AG10803 (cell line): Measurements from ENCODE around the gene CAGE1.

Experiments used
- DNase-seq: peaks from one replicate; pipeline ENCODE4 v3.0.0; 2010; ENCODE audit warnings: low read depth
- H3K4me3 ChIP-seq: 2 replicates; pipeline ENCODE4 v1.5.1; 2011; ENCODE audit warnings: mild to moderate bottlenecking, low read length, control low read depth
- TF ChIP-seq, protein P1 (sequence below): conservative IDR thresholded peaks from 2 replicates; pipeline ENCODE4 v1.5.1; 2011; ENCODE audit warnings: mild to moderate bottlenecking, low read length, control low read depth, inconsistent platforms

CAGE1 gene

DNA sequence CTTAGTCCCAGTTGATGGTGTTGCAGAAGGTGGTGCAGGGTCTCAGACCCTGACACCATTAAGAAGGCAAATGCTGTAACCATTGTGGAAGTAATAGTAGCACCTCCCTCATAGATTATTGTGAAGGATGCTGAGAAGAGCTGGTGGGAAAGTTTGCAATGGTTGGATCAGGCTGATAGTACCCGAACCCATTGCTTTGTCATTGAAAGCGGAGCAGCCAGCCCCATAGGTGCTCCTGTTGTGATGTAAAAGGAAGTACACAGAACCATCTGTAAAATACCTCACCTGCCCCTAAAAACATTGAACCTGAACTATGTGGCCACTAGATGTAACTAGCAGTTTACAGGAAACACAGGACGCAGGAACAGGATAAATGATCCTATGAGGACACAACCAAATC, 31.5 kb upstream of the CAGE1 start:
- TF ChIP-seq, protein P1, sequence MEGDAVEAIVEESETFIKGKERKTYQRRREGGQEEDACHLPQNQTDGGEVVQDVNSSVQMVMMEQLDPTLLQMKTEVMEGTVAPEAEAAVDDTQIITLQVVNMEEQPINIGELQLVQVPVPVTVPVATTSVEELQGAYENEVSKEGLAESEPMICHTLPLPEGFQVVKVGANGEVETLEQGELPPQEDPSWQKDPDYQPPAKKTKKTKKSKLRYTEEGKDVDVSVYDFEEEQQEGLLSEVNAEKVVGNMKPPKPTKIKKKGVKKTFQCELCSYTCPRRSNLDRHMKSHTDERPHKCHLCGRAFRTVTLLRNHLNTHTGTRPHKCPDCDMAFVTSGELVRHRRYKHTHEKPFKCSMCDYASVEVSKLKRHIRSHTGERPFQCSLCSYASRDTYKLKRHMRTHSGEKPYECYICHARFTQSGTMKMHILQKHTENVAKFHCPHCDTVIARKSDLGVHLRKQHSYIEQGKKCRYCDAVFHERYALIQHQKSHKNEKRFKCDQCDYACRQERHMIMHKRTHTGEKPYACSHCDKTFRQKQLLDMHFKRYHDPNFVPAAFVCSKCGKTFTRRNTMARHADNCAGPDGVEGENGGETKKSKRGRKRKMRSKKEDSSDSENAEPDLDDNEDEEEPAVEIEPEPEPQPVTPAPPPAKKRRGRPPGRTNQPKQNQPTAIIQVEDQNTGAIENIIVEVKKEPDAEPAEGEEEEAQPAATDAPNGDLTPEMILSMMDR = no peak
- no peak overlapping the region for H3K4me3 ChIP-seq
- no peak for DNase-seq

DNA sequence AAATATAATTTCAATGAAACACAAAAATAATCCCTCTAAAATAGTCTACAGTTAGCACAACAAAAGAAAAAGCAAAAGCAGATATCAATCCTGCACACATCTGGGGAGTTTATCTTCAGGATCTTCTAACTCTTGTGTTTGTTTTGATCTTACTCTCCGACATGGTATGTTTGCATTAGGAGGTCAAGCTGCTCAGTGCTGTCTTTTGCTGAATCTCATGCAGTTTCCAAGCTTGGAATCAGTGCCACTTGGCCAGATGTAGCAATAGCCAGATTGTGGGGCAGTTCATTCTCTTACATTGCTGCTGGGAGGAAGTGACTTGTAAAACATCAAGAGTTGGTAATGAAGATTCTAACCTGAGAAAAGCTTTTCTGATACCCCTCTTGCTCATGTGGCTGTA, 29.5 kb upstream of the CAGE1 start:
- TF ChIP-seq, protein P1 = no peak
- no peak overlapping the region for H3K4me3 ChIP-seq
- peak; percentile 30 for DNase-seq

DNA sequence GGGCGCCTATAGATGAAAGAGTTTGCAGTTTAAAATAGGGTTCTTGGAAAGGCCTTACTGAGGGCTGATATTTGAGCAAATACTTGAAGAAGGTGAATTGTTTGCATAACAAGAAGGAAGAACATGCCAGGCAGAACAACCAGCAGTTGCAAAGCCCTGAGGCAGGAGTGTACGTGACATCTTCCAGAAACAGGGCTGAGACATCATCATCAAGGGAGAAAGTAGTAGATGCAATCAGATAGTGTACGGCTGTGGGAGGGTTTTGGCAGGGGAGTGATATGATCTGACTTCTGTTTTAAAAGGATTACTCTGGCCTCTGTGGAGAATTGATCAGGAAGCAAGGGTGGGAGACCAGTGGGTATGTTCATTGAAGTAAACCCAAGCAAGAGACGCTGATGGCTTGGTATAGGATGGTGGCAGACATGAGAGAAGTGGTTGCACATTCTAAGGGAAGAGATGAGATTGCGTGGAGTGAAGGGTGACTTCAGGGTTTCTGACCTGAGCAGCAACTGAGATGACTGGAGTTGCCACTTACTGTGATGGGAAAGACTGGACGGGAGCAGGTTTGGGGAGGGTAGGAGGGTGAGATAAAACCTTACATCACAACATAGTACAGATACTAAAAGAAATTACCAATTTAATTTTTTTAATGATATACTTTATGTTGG, 28.8 kb upstream of the CAGE1 start:
- no peak for DNase-seq
- H3K4me3 ChIP-seq = no peak overlapping the region
- TF ChIP-seq, protein P1 = no peak

DNA sequence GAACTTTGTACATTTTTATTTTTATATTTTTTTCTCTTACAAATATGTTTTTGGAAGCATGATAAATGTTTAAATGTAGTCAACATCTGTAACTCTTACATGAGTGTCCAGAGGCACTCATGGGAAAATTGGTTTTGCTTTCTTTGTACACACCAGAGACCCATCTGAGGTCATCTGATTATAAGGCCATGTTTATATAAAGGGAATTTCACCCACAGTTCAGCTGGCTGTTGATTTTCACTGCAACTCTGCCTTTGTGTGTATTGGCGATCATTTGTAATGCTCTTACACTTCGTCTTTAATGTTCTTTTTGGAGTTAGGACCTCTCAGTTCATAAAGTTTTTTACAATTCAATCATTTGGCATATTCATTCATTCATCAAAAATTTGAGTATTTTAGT, 28.1 kb upstream of the CAGE1 start:
- TF ChIP-seq, protein P1 = no peak

DNA sequence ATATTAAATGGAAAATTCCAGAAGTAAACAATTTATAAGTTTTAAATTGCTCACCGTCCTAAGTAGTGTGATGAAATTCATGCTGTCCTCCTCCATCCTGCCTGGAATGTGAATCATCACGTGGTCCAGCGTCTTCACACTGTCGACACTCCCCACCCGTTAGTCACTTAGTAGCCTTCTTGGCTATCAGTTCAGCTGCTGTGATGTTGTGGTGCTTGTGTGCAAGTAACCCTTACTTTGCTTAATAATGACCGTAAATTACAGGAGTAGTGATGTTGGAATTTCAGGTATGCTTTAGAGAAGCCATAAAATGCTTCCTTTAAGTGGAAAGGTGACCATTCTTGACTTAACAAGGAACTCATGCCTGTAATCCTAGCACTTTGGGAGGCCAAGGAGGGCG, 25.3 kb upstream of the CAGE1 start:
- TF ChIP-seq, protein P1 = no peak
- peak; percentile 91 for DNase-seq
- no peak overlapping the region for H3K4me3 ChIP-seq

More for the DNA sequence above, 28.1 kb upstream of the CAGE1 start:
- no peak for DNase-seq
- H3K4me3 ChIP-seq = no peak overlapping the region

DNA sequence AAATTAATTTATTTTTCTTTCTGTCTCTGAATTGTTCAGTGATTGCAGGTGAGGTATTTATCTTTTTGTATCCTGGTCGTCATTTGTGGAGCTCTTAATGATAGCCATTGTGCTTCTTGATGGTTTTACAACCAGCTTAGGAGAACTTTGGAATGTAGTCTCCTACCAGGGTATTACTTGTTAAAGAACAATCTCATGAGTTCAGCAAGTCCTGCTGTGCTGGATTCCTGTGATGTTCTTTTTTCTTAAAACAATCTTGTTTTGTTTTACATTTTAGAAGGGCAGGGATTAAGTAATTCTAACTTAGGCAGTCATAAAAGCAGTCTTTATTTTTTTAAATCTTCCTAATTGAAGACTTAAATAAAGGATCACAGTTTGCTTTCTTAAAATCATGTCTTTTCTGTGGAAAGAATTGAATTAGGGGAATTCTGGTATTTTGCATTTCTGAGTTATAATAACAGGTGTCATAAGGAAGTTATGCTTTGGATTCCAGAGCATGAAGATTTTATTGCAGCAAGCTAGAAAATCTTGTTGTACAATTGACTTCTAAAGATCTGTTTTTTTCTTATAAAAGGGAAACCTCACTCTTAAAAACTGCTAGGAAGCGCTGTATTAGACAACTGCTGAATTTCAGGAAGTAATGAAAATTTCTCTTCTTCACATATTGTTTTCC, 23.7 kb upstream of the CAGE1 start:
- no peak for DNase-seq
- no peak overlapping the region for H3K4me3 ChIP-seq
- TF ChIP-seq, protein P1 = no peak

DNA sequence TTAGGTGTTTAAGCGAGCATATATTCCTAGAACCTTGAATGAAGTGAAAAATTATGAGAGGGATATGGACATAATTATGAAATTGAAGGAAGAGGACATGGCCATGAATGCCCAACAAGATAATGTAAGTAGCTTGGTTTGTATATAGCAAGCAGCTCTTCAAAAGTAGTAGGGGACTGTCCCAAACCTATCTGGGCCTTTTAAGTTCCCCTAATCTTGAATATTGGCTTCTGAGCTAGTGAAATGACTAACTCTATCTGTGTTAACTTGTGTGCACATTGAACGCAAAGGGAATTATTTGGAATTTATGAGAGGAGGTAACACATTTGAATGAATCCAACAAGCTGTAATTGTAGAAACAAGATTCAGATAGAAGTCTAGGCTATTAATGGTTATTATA, 21.8 kb upstream of the CAGE1 start:
- no peak for DNase-seq
- H3K4me3 ChIP-seq = no peak overlapping the region
- TF ChIP-seq, protein P1 = no peak
